ENCODE measurements around the gene SLU7.

Gene SLU7

GRCh38 chr5:160354666-160355065 lies 64.2 kb downstream of the SLU7 start:
- intact Hi-C loops (cut with DNase I), result no loop called here

GRCh38 chr5:160353379-160353778 lies 65.5 kb downstream of the SLU7 start:
- intact Hi-C loops (cut with DNase I), result no loop called here
- peak in 31 of 42 donors; percentile 4 to 73 (median 38) for DNase-seq

More at GRCh38 chr5:160354666-160355065, 64.2 kb downstream of the SLU7 start:
- no peak for DNase-seq

GRCh38 chr5:160352308-160352707 lies 66.6 kb downstream of the SLU7 start:
- DNase-seq, result no peak
- intact Hi-C loops (cut with DNase I), result no loop called here

Measured in head of caudate nucleus (tissue), 42 donors.